ENCODE results near the gene LDAH.
"Not testable (repeated sequence)": the region's sequence is repeated elsewhere in the genome, so short reads cannot be mapped to it uniquely, and the experiment has no call there.

LDAH gene

DNA sequence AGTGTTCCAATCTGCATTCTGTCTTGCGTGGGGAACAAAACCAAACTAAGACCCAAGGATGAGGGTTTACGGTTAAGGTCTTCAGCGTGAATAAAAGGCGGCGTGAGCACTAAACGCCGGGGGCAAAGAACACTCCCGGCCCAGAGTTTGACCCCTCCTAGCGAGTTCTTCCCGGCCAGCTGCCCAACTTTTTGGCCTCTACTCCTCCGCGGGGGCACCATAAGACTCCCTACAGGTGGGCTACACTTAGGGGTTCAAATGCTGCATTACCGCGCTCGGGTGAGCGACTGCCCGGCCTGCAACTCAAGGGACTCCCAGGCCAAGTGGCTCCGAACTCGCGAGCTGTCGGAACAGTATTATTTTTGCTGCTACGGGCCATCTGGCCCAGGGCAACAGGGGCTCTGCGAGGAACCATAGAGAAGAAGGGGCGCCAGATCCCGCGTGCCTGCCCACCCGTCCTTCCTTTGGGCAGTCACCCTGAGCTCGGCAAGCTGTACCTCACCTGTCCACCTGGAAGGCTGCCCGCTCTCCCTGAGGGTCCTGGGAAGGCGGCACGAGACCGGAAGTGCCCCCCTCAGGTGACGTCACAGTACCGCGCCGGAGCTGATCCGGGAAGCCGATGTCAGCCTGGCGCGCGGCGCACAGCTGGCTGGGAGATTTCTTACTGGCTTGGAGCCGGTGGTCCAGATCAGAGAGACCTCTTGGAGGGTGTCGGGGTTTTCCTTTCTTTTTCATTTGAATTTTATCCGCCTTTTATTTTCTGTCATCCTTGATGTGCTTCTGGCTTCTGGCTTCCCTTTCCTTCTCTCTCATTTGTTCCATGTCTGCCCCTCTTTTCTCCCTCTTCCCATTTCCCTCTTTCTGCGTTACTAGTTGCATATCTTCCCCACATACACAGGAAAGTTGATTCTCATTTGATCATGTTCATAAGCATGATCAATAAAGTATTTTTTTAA, at the start of gene LDAH:
LDAH (minus strand) TSS at position 567 of the 956 bp plus-strand sequence. CDS start 21,638 bp downstream, outside the sequence.
- peak; percentile 96 for DNase-seq

DNA sequence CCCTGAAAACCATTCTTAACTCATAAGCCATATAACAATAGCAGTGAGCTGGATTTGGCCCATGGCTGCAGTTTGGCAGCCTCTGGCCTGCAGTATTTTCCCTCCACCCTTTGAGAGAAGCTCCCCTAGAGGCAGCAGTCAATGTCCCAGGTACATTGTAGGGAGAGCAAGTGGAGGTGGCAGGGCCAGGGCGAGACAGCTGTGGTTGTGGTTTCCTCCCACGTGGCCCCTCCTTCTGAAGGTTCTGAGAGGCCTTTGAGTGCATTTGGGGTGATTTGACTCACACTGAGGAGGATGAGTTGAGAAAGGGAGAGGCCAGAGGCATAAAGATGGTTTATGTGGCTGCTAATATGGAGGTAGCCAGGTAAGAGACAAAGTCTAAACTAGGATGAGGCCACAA, 45.5 kb upstream of the LDAH start:
- DNase-seq, result no peak

DNA sequence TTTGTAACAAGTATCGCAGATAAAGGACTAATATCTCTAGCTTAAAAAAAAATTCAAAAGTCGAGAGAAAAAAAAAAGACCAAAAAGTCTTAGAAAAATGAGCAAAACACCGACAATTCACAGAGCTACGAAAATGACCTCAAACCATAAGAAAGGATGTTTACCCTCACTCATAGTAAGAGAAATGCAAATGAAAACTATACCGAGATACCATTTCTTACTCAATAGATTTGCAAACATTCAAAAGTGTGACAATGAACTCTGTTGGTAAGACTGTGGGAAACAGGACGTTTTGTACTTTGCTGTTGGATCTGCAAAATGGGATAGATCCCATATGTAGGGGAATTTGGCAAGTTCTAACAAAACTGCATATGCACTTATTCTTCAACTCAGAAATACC, 39.9 kb upstream of the LDAH start:
- no peak for DNase-seq

DNA sequence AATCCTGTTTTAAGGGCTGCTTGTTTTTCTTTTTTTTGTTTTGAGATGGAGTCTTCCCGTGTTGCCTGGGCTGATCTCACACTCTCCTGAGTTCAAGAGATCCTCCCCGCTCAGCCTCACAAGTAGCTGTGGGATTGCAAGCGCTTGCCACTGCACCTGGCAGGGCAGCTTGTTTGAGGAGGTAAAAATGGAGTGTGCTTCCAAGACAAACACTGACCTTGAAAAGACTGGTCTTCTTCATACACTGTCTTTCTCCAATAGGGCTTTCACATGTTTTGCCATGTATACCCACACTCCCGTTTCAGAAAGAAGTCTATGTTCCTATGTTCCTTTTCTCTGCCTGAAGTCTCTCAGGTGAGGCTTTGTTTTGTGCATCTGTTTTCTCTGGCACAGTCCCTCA, 32.6 kb upstream of the LDAH start:
- DNase-seq, result no peak

DNA sequence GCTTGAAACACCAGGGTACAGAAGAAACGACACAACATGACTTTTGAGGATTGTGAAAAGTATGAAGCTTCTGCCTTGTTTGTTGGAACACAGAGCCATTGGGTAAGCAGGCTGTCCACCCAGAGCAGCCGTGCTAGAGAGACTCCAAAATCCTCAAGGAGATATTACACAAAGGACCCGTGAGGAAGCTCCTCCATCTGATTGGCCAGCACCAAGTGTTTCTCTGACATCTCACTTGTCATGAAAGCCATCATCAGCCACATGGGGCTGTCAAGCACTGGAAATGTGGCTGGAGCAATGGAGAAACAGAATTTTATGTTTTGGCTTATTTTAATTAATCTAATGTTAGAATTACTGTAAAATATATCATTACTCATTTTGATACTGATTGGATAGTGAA, 29.8 kb upstream of the LDAH start:
- DNase-seq, result no peak

DNA sequence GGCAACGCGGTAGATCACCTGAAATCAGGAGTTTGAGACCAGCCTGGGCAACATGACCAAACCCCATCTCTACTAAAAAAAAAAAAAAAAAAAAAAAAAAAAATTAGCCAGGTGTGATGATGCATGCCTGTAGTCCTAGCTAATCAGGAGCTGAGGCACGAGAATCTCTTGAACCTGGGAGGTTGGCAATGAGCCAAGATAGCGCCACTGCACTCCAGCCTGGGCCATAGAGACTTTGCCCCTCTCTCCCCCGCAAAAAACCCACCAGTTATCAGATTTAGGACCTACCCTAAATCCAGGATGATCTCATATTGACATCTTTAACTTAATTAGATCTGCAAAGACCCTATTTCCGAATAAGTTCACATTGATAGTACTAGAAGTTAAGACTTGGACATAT, 29.2 kb upstream of the LDAH start:
- no peak for DNase-seq

DNA sequence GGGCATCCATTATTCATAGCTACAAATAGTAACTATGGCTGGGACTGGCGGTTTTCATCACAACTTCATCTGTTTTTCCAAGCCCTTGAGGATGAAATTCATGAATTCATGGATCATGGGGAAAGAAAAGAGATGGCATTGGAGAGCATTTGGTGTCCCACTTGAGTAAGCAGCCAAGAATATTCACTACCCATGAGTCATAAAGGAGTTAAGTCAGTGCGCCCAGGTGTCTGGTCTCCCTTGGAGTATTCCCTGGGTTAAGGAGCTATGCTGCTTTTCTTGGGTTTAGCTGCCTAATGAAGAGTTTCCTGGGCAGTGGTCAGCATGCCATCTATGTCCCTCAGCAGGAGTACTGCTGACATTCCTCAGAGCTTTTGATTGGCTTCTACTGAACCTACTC, 21.3 kb upstream of the LDAH start:
- no peak for DNase-seq

DNA sequence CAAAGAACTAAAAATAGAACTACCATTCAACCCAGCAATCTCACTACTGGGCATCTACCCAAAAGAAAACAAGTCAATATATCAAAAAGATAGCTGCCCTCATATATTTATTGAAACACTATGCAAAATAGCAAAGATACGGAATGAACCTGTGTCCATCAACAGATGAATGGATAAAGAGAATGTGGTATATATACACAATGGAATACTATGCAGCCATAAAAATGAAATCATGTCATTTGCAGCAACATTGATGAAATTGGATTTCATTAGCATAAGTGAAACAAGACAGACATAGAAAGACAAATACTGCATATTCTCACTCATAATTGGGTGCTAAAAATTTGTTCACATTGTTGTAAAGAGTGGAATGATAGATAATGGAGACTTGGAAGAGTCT, 16.2 kb upstream of the LDAH start:
- DNase-seq, result no peak

DNA sequence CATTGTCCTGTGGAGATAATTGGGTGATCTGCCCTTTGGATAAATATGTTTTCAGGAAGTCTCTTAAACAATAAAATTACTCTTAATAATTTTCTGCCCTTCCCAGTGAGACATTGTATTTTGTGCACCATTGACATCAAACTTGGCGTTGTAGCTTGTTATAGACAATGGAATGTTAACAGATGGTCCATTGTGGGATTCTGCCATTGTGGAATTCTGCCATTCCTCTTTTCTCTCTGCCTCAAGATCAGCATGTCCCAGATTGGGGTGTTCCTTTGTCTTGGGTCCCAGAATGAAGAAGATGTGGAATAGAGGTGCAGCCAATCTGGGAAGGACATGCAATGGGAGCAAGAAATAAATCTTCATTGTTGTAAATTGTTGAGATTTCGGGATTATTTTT, 15.1 kb upstream of the LDAH start:
- no peak for DNase-seq

DNA sequence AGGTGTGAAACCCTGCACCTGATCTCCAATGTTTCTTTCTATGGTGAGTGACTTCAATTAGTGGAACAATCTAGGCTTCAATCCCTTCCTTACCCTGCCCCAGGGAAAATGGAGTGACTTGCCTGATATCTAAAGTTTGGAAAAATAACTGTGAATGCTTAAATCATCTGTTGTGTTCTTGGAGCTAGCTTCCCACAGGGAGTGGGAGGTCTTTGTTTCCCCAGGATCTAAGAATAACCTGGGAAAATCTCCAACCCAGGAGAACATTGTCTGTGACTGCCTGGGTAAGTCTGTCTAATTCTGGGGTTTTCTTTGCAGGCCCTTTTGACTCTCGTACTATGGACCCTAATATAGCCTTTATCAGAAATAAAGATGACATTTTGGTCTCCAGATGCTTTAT, 13.6 kb upstream of the LDAH start:
- DNase-seq, result no peak

DNA sequence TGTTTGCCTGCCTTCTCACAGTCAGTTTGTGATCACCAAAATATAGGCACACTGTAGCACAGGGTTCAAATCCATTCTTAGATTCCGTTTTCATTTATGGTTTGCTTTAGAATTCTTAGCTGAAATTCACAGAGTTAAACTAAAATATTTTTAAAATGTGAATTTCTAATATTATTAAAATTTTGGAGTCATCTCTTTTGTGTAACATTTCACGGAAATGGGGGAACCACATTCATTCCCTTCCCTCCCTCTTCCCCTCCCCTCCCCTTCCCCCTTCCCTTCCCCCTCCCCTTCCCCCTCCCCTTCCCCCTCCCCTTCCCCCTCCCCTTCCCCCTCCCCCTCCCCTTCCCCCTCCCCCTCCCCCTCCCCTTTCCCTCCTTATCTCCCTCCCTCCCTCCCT, 11.4 kb upstream of the LDAH start:
- DNase-seq, result no peak

DNA sequence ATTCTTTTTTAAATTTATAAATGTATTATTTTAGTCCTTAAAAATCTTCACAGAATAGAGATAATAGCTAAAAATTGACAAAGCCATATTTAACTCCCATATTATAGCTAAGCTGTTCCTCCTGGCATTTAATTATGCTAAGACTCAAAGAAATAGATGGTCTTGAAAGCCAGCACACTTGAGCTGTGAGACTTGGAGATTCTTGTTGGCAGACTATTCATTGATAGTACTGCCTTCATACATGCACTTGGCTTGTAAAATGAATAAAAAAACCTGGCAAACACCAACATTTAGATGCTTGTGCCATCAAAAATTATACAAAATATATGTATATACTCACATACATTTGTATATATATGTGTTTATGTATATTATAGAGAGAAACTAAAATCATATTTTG, 9.7 kb upstream of the LDAH start:
- no peak for DNase-seq

DNA sequence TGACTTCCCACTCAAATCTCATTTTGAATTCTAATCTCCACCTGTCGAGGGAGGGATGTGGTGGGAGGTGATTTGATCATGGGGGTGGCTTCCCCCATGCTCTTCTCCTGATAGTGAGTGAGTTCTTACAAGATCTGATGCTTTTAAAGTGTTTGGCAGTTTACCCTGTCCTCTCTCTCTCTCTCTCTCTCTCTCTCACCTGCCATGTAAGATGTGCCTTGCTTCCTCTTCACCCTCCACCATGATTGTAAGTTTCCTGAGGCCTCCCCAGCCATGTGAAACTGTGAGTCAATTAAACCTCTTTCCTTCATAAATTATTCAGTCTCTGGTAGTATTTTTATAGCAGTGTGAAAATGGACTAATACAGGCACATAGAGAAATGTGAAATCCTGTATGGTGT, 7.0 kb upstream of the LDAH start:
- DNase-seq, result no peak

DNA sequence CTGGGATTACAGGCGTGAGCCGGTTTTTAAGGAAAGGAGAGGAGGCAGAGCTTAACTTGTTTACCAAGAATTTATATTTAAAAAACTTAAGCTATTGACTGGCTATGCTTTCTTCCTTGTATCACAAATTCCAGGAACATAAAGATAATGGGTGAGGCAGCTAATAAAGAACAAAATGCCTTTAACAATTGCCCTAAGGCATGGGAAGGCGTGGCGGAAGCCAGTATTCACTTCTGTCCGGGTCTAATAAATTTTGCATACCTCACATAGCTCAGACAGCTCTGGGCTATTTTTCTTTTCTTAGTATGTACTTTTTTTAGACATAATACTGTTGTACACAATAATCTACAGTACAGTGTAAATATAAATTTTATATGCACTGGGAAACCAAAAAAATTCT, 1.0 kb upstream of the LDAH start:
- DNase-seq, result no peak

DNA sequence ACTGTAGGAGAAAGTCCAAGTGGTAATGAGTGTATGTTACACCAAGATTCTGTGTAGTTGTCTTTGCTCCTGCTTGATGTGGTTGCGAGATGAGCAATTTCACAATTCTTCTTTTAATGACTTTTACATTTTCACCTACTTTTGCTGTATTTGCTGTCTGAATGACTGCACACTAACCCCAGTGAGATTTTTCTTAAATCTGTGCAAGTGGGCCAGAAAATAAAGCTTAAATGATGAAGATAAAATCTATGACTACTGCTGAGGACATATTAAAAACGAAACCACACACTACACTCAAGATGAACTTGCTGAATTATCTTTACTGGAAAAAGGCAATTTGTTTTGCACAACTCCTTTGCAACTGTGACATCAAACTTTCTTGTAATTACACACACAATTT, 4.1 kb downstream of the LDAH start:
- DNase-seq, result no peak

DNA sequence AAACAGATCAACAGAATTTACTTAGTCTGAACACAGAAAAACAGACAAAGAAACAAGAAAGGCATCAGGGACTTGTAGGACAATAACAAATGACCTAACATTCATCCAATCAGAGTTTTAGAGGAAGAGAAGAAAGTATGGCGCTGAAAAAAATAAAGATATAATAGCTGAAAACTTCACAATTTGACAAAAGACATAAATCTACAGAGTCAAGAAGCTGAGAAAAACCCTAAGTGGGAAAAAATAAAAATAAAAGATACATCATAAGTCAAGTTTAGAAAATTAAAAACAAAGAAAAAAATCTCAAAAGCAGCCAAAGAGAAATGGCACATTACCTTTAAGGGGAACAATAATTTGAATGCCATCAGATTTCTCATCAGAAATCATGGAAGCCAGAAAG, 7.7 kb downstream of the LDAH start:
- no peak for DNase-seq

DNA sequence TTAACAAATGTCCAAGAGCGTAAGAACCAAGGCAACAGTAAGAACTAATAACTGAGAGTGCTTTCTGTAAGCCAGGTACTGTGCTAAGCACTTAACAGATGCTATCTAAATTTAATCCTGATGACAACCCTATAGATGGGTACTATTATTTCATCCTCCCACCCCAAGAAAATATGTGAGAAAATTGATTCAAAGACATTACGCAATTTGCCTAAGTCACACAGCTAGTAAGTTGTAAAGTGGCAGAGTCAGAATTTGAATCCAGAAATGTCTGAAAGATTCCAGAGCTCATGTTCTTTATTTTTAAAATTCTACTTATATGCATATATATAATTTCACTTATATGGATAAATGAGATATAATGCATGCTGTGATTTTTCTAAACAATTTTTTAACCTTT, 10.1 kb downstream of the LDAH start:
- no peak for DNase-seq

DNA sequence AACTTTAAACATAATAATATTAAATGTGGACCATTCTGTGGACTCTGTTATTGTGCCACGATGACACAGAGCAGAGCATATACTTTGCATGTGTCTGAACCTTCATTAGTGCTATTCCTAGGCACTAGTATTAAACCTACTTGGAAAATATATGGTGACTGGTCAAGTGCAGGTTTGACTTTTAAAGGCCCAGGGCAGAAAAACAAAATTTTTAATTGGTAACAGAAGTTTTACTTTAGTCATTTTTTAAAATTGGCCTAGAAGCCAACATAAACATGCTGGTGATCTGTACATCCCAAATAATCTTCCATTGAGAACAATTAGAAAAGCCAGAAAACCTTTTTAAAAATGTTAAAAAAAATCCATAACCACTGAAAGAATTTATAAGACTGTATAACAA, 16.6 kb downstream of the LDAH start:
- no peak for DNase-seq

DNA sequence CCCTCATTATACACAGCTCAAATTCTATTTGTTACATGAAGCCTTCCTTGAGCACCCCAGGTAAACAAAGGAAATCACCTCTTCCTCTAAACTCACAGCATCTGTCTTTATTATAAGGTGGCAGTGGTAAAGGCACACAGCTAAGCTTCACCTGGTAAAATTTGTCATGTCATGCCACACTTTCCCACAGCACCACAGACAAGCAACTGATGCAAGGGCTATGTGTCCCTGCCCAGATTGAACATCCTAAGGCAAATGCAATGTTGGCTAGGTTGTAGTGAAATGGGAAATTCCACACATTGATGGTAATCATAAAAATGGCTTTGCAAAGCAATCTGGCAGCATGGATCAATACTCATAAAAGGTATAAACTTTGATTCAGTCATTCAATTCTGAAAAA, 18.9 kb downstream of the LDAH start:
- no peak for DNase-seq

DNA sequence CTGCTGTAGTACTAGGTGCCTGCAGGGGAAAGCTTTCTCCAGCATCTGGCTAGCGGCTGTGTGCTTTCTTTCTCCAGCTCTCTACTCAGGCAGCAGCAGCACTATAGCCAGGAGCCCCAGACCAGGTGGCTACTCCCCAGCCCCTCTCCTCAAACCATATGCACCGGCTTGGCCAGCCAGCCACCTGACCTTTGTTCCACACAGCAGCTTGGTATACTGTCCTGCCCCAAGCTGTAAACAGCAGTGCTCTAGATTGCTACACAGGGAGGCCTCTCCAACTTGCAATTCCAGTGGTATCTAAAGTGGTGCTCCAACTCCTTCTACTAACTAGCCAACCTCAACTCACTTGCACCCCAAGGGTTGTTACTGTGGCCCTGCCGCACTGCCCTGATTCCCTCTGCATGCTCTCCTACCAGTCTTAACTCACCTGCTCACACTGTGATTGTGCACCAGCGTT, 19.6 kb downstream of the LDAH start:
- DNase-seq, result no peak

DNA sequence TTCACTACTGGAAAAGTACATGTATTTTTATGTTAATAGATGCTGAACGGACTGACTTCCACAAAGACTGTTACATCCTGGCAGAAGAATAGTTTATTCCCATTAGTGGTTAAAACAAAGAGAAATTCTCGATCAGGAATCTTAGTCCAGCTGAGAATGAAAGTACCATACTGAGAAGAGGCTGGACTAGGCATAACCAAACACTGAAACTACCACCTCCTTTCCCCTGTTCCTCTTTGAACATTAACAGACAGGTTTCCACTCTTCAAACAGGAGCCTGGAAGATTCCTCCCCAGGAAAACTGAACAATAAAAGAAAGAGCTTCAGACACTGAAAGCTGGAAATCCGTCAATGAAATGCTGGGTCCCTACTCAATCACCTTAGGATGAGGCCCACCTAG, 25.8 kb downstream of the LDAH start:
- DNase-seq, result no peak

DNA sequence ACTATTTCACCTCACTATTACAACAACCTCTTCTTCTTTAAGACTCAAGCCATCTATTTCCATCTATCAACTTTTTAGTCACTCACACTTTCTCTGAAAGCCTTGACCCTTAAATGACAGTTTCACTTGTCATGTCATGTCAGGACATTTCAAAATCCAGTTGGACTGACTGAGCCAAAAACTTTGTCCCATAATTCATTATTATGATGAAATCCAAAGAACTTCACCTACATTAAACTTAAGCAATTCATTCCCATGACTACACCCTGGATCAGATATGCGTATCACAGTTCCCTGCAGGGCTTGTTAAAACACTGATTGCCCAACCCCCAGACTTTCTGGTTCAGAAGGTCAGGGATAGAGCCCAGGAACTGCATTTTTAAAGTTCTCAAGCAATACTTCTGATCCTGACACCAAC, 26.5 kb downstream of the LDAH start:
- no peak for DNase-seq

DNA sequence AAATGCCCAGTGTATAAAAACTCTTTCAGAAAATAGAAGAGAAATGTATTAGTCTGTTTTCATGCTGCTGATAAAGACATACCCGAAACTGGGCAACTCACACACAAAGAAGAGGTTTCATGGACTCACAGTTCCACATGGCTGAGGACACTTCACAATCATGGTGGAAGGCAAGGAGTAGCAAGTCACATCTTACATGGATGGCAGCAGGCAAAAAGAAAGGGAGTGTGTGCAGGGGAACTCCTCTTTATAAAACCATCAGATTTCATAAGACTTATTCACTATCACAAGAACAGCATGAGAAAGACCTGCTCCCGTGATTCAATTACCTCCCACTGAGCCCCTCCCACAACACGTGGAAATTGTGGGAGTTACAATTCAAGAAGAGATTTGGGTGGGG, 29.0 kb downstream of the LDAH start:
- DNase-seq, result not testable (repeated sequence)

DNA sequence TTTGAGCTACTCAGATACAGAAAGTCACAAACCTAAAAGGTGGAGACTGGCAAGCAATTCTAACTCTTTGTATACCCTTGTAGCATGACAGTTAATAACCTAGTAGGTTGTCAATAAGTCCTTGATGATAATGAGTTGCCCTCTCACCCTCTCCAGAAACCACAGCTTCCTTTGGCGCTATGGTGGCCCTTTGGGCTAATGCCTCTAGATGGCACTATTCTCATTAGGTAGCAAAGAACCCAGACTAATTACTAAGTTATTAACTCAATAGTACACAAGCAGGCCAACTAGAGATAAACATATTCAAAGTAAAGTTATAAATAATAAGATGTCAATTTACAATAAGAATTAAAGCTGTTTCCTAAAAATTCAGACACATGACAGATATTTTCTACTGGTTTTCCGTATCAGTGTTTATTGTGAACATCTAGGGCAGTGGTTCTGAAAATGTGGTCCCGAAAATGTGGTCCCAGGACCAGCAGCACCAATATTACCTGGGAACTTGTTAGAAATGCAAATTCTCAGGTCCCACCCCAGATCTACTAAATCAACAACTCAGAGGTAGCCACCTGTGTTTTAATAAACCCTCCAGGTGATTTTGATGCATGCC, 41.1 kb downstream of the LDAH start:
- DNase-seq, result no peak

DNA sequence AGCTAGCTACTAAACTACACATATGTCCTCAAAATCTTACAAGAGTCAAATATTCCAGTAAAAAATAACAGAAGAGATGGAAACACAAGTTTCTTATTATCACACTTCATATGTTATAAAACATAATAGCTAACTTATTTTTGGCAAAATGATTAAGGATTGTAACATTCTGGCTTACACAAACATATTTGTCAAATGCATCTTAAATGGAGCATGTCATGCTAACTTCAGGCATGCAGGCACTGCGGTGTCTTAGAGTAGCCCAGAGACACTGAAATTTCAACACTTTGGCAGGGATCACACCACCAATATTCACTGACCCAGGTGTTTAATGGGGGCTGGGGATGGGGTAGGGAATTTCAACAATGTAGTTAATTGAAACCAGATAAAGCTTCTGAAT, 51.6 kb downstream of the LDAH start:
- no peak for DNase-seq
